HEK293T (cell line): ENCODE results near the gene ACAN.

ENCODE experiments used
- BHLHE40 ChIP-seq: fragments of 450-650 bp; IDR thresholded peaks from 2 replicates; pipeline ENCODE4 v1.6.1; 2016; ENCODE audit warnings: mild to moderate bottlenecking, moderate library complexity, borderline replicate concordance
- CTBP1 ChIP-seq: fragments of 450-650 bp; IDR thresholded peaks from 2 replicates; pipeline ENCODE4 v1.6.1; 2016; ENCODE audit warnings: borderline replicate concordance
- ELF4 ChIP-seq: fragments of 450-650 bp; IDR thresholded peaks from 2 replicates; pipeline ENCODE4 v1.6.1; 2017; ENCODE audit warnings: antibody characterized with exemption
- FOXA1 ChIP-seq: fragments of 450-650 bp; IDR thresholded peaks from 2 replicates; pipeline ENCODE4 v1.6.1; 2016; ENCODE audit warnings: mild to moderate bottlenecking
- FOXK2 ChIP-seq: fragments of 450-650 bp; IDR thresholded peaks from 2 replicates; pipeline ENCODE4 v1.6.1; 2016; ENCODE audit warnings: mild to moderate bottlenecking
- FOXM1 ChIP-seq: fragments of 450-650 bp; IDR thresholded peaks from 2 replicates; pipeline ENCODE4 v1.6.1; 2017; ENCODE audit warnings: mild to moderate bottlenecking, borderline replicate concordance
- LEF1 ChIP-seq: fragments of 450-650 bp; IDR thresholded peaks from 2 replicates; pipeline ENCODE4 v1.6.1; 2017; ENCODE audit warnings: mild to moderate bottlenecking, borderline replicate concordance
- NFRKB ChIP-seq: fragments of 450-650 bp; IDR thresholded peaks from 2 replicates; pipeline ENCODE4 v1.6.1; 2016; ENCODE audit warnings: mild to moderate bottlenecking, moderate library complexity
- SUZ12 ChIP-seq: fragments of 450-650 bp; IDR thresholded peaks from 2 replicates; pipeline ENCODE4 v1.6.1; 2016; ENCODE audit warnings: mild to moderate bottlenecking
- TARDBP ChIP-seq: fragments of 450-650 bp; IDR thresholded peaks from 2 replicates; pipeline ENCODE4 v1.6.1; 2016
- ZNF384 ChIP-seq: fragments of 450-650 bp; IDR thresholded peaks from 2 replicates; pipeline ENCODE4 v1.6.1; 2016
- TF ChIP-seq, protein P1 (sequence below): fragments of 450-650 bp; IDR thresholded peaks from 2 replicates; pipeline ENCODE4 v1.6.1; 2016

DNA sequence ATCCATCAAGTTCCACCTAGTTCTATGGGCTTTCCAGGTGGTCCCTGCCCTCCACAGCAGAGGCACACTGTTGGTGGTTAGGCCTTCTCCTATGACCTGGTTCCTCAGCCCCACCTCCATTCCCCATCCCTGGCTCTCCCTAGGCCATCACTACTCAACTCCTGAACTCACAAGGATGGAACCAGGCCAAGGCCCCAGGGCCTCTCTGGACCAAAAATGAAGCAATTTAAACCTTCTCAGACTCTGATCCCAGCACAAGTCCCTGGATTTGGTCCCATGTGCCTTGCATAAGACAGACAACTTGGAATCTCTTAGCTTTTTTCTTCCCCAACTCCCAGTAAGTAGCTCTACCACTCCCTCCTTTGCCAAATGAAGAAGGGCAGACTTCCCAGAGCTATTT is 14.4 kb upstream of the ACAN start:
- no peak for TF ChIP-seq TARDBP
- TF ChIP-seq ZNF384 = no peak
- no peak for TF ChIP-seq FOXM1
- no peak for TF ChIP-seq ELF4
- TF ChIP-seq FOXA1 = no peak
- no peak for TF ChIP-seq SUZ12
- TF ChIP-seq LEF1 = no peak
- no peak for TF ChIP-seq BHLHE40
- TF ChIP-seq NFRKB = no peak
- TF ChIP-seq, protein P1, sequence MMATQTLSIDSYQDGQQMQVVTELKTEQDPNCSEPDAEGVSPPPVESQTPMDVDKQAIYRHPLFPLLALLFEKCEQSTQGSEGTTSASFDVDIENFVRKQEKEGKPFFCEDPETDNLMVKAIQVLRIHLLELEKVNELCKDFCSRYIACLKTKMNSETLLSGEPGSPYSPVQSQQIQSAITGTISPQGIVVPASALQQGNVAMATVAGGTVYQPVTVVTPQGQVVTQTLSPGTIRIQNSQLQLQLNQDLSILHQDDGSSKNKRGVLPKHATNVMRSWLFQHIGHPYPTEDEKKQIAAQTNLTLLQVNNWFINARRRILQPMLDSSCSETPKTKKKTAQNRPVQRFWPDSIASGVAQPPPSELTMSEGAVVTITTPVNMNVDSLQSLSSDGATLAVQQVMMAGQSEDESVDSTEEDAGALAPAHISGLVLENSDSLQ = no peak
- no peak for TF ChIP-seq CTBP1
- no peak for TF ChIP-seq FOXK2
